A549 (cell line): ENCODE data around the gene KRTAP10-2.

Source experiments
- CTCF ChIP-seq: fragments of >200 bp; sonication (Bioruptor Twin); formaldehyde crosslinking; IDR thresholded peaks from 3 replicates; pipeline ENCODE4 v1.5.1; 2016
- JUN ChIP-seq, 2 experiments: fragments of >200 bp; sonication (Bioruptor Twin); formaldehyde crosslinking; IDR thresholded peaks; 2 replicates in 1 of 2; 3 replicates in 1 of 2; pipeline ENCODE4 v1.6.1; 2016 to 2017
- JUNB ChIP-seq: fragments of >200 bp; sonication (Bioruptor Twin); formaldehyde crosslinking; IDR thresholded peaks from 2 replicates; pipeline ENCODE4 v1.6.1; 2016
- POLR2A ChIP-seq: IDR thresholded peaks from 2 replicates; pipeline ENCODE4 v1.6.1; 2012; ENCODE audit warnings: mild to moderate bottlenecking, low read length
- REST ChIP-seq: fragments of 200-600 bp; sonication (generic); IDR thresholded peaks from 2 replicates; pipeline ENCODE4 v1.6.1; 2016; ENCODE audit warnings: antibody characterized with exemption, mild to moderate bottlenecking, moderate library complexity
- SMC3 ChIP-seq: fragments of >200 bp; sonication (Bioruptor Twin); formaldehyde crosslinking; IDR thresholded peaks from 3 replicates; pipeline ENCODE4 v1.6.1; 2018; ENCODE audit warnings: inconsistent platforms
- TF ChIP-seq, protein P1 (sequence below): IDR thresholded peaks from 2 replicates; pipeline ENCODE4 v1.6.1; 2012; ENCODE audit warnings: low read depth, borderline replicate concordance

- TF ChIP-seq SMC3 (no peak), POLR2A (no peak), JUNB (no peak), CTCF (no peak), REST (no peak), JUN (IDR thresholded peaks at IDR 0.05) (no peak)
- TF ChIP-seq, protein P1, sequence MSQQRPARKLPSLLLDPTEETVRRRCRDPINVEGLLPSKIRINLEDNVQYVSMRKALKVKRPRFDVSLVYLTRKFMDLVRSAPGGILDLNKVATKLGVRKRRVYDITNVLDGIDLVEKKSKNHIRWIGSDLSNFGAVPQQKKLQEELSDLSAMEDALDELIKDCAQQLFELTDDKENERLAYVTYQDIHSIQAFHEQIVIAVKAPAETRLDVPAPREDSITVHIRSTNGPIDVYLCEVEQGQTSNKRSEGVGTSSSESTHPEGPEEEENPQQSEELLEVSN: no peak
Measured at GRCh38 chr21:44511938-44512275, 39.4 kb downstream of the KRTAP10-2 start.
